ENCODE data around the gene ACADSB. TPM values are rescaled to one million over a fixed set of nuclear protein-coding genes. Genes with fewer than 3 reads are reported as not detected.

Gene ACADSB
- total RNA-seq, 1 experiment from 2014 or later = 12.8 TPM

DNA sequence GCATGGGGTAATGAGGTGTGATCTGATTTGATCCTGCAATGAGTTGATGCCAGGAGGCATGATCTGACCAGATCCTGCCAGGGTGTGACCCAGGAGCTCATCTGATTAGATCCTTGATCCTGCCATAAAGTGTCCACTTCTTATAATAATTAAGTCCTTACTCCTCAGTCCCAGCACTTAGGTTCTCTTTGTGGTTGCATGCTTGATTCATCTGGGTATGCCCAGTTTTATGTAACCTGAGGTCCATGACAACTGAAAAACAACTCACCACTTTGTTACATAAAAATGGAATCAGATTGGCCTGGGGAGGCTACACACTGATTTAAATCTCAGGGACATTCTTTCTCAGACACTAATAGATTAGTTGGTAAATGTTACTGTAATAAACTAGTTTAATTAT, 19.1 kb downstream of the ACADSB start:
- H3K9me3 ChIP-seq (ENCODE audit: insufficient read depth, low read depth) = no peaks in the 10 kb centered on the region
- no peak for TF ChIP-seq EZH2 (IDR thresholded peaks at IDR 0.05; ENCODE audit: low read depth)
- TF ChIP-seq, protein P1, sequence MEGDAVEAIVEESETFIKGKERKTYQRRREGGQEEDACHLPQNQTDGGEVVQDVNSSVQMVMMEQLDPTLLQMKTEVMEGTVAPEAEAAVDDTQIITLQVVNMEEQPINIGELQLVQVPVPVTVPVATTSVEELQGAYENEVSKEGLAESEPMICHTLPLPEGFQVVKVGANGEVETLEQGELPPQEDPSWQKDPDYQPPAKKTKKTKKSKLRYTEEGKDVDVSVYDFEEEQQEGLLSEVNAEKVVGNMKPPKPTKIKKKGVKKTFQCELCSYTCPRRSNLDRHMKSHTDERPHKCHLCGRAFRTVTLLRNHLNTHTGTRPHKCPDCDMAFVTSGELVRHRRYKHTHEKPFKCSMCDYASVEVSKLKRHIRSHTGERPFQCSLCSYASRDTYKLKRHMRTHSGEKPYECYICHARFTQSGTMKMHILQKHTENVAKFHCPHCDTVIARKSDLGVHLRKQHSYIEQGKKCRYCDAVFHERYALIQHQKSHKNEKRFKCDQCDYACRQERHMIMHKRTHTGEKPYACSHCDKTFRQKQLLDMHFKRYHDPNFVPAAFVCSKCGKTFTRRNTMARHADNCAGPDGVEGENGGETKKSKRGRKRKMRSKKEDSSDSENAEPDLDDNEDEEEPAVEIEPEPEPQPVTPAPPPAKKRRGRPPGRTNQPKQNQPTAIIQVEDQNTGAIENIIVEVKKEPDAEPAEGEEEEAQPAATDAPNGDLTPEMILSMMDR (conservative IDR thresholded peaks at IDR 0.05) = no peak
- no peak overlapping the region for H2AFZ ChIP-seq
- H3K79me2 ChIP-seq (ENCODE audit: low read depth) = no peaks in the 10 kb centered on the region
- H3K27me3 ChIP-seq (ENCODE audit: insufficient read depth, low read depth) = no peaks in the 10 kb centered on the region
- no peak overlapping the region for H3K27ac ChIP-seq
- ChIA-PET CTCF (no interaction called here), POLR2A (ENCODE audit: unreplicated experiment) (no interaction called here)
- no peaks in the 10 kb centered on the region for H4K20me1 ChIP-seq (ENCODE audit: insufficient read depth)
- H3K36me3 ChIP-seq (ENCODE audit: low read depth) = no peaks in the 10 kb centered on the region
- DNase-seq = no peak
- intact Hi-C loops (cut with micrococcal nuclease; ENCODE audit: unreplicated experiment) = no loop called here
- no TSS peak for BruUV-seq (replicated peaks)
- no peaks in the 10 kb centered on the region for H3F3A ChIP-seq (ENCODE audit: insufficient read depth, low read depth)
- no peak overlapping the region for H3K4me3 ChIP-seq
- no peak overlapping the region for H3K4me2 ChIP-seq
- no peaks in the 10 kb centered on the region for H3K4me1 ChIP-seq (replicated peaks; ENCODE audit: insufficient read depth)
- no peaks in the 10 kb centered on the region for H3K9me2 ChIP-seq (ENCODE audit: insufficient read depth)

DNA sequence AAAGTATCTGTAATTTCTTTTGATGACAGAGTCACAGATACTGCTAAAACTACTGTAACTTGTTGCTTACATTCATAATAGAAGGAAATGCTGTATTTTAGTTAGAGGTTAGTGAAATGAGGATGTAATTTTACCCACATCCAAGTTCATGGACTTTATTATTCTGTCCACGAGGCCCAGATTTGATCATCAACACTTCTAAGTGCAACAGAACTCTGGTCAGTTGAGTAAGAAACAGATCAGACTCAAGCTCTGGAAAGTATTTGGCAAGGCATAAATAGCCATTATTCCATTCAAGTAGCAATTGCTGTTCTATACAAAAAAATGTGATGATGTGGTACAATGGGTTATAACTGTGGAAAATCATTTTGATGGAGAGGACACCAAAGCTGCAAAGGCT, 22.3 kb downstream of the ACADSB start:
- no peak for DNase-seq
- H3K27me3 ChIP-seq (ENCODE audit: insufficient read depth, low read depth) = no peaks in the 10 kb centered on the region
- no peak overlapping the region for H2AFZ ChIP-seq
- H3K9me2 ChIP-seq (ENCODE audit: insufficient read depth) = no peaks in the 10 kb centered on the region
- no peaks in the 10 kb centered on the region for H4K20me1 ChIP-seq (ENCODE audit: insufficient read depth)
- TF ChIP-seq, protein P1 (conservative IDR thresholded peaks at IDR 0.05) = no peak
- no peak for TF ChIP-seq EZH2 (IDR thresholded peaks at IDR 0.05; ENCODE audit: low read depth)
- ChIA-PET CTCF (no interaction called here), POLR2A (ENCODE audit: unreplicated experiment) (no interaction called here)
- no peaks in the 10 kb centered on the region for H3K4me1 ChIP-seq (replicated peaks; ENCODE audit: insufficient read depth)
- no peaks in the 10 kb centered on the region for H3K79me2 ChIP-seq (ENCODE audit: low read depth)
- no peak overlapping the region for H3K4me3 ChIP-seq
- H3F3A ChIP-seq (ENCODE audit: insufficient read depth, low read depth) = no peaks in the 10 kb centered on the region
- H3K9me3 ChIP-seq (ENCODE audit: insufficient read depth, low read depth) = no peaks in the 10 kb centered on the region
- intact Hi-C loops (cut with micrococcal nuclease; ENCODE audit: unreplicated experiment) = no loop called here
- BruUV-seq (replicated peaks) = no TSS peak
- H3K36me3 ChIP-seq (ENCODE audit: low read depth) = no peaks in the 10 kb centered on the region
- H3K4me2 ChIP-seq = no peak overlapping the region
- H3K27ac ChIP-seq = no peak overlapping the region

DNA sequence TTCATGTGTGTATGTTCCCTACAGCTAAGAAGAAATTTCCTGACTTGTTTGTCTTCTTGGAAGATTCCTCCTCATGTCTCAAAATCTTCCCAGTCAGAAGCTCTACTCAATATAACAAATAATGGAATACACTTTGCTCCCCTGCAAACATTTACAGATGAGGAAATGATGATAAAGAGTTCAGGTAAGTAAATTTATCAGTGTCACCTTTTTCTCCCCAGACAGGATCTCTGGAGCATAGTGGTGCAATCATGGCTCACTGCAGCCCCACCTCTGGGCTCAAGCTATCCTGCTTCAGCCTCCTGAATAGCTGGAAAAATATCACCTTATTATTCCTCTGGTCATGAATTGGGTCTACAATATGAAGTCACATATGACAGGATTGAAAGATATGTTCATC, 25.5 kb downstream of the ACADSB start:
- Histone ChIP-seq H3K79me2 (ENCODE audit: low read depth) (no peaks in the 10 kb centered on the region), H3K4me2 (no peak overlapping the region), H3K9me3 (ENCODE audit: insufficient read depth, low read depth) (no peaks in the 10 kb centered on the region), H3K27me3 (ENCODE audit: insufficient read depth, low read depth) (no peaks in the 10 kb centered on the region), H3K36me3 (ENCODE audit: low read depth) (no peaks in the 10 kb centered on the region), H3K4me1 (replicated peaks; ENCODE audit: insufficient read depth) (no peaks in the 10 kb centered on the region), H3F3A (ENCODE audit: insufficient read depth, low read depth) (no peaks in the 10 kb centered on the region), H3K9me2 (ENCODE audit: insufficient read depth) (no peaks in the 10 kb centered on the region), H4K20me1 (ENCODE audit: insufficient read depth) (no peaks in the 10 kb centered on the region), H3K4me3 (no peak overlapping the region), H2AFZ (no peak overlapping the region), H3K27ac (no peak overlapping the region)
- intact Hi-C loops (cut with micrococcal nuclease; ENCODE audit: unreplicated experiment) = no loop called here
- TF ChIP-seq, protein P1 (conservative IDR thresholded peaks at IDR 0.05) = no peak
- no peak for TF ChIP-seq EZH2 (IDR thresholded peaks at IDR 0.05; ENCODE audit: low read depth)
- CTCF ChIA-PET = interaction anchor here (0.6 kb wide), 1 partner anchor 10 kb away, joined by 3 read pairs; no protein-coding TSS in a partner anchor
- BruUV-seq (replicated peaks) = no TSS peak
- POLR2A ChIA-PET (ENCODE audit: unreplicated experiment) = no interaction called here
- no peak for DNase-seq
